Nephron (organoid): ENCODE data around the gene SRRM3.
"Not testable (repeated sequence)": the region's sequence is repeated elsewhere in the genome, so short reads cannot be mapped to it uniquely, and the experiment has no call there.

ENCODE experiments used
- H3K27ac Mint-ChIP-seq, 3 experiments: 2 replicates each; pipeline ENCODE4 v1.8.0; 2020; ENCODE audit warnings: mixed read lengths in 3 of 3, mild to moderate bottlenecking in 2 of 3, moderate library complexity in 1 of 3
- H3K27me3 Mint-ChIP-seq: 2 replicates; pipeline ENCODE4 v1.8.0; 2021; ENCODE audit warnings: low read depth, mild to moderate bottlenecking, moderate library complexity, mixed read lengths
- H3K36me3 Mint-ChIP-seq: 2 replicates; pipeline ENCODE4 v1.8.0; 2020; ENCODE audit warnings: low read depth, mixed read lengths
- H3K4me1 Mint-ChIP-seq: 2 replicates; pipeline ENCODE4 v1.8.0; 2020; ENCODE audit warnings: mixed read lengths
- H3K4me3 Mint-ChIP-seq, 3 experiments: 2 replicates each; pipeline ENCODE4 v1.8.0; 2020; ENCODE audit warnings: mild to moderate bottlenecking in 3 of 3, mixed read lengths in 3 of 3, moderate library complexity in 2 of 3
- H3K9me3 Mint-ChIP-seq: 2 replicates; pipeline ENCODE4 v1.8.0; 2020; ENCODE audit warnings: mixed read lengths
- CTCF ChIP-seq, 3 experiments: fragments of 200-600 bp; sonication (generic); IDR thresholded peaks; one replicate each; pipeline ENCODE4 v1.5.0; 2021; ENCODE audit warnings: antibody characterized with exemption in 3 of 3; ENCODE audit not compliant: unreplicated experiment in 3 of 3

SRRM3 gene

GRCh38 chr7:76283254-76284159 lies 81.8 kb downstream of the SRRM3 start:
- no peaks in the 10 kb centered on the region for H3K9me3 Mint-ChIP-seq
- peaks cover 73% of the 10 kb centered on the region for H3K27me3 Mint-ChIP-seq
- H3K27ac Mint-ChIP-seq: no peak overlapping the region
- H3K4me1 Mint-ChIP-seq: peaks cover 6% of the 10 kb centered on the region
- peak overlapping the region; percentile 71 to 79 (median 78) for H3K4me3 Mint-ChIP-seq
- TF ChIP-seq CTCF (IDR thresholded peaks at IDR 0.05; ENCODE audit: unreplicated experiment in 3 of 3): no peak
- no peaks in the 10 kb centered on the region for H3K36me3 Mint-ChIP-seq

- no peaks in the 10 kb centered on the region for H3K9me3 Mint-ChIP-seq
- peaks cover 56% of the 10 kb centered on the region for H3K27me3 Mint-ChIP-seq
- peak overlapping the region in 1 of 3 experiments; percentile 34 for H3K4me3 Mint-ChIP-seq
- H3K27ac Mint-ChIP-seq: no peak overlapping the region
- H3K36me3 Mint-ChIP-seq: no peaks in the 10 kb centered on the region
- TF ChIP-seq CTCF (IDR thresholded peaks at IDR 0.05; ENCODE audit: unreplicated experiment in 3 of 3): no peak
- peaks cover 6% of the 10 kb centered on the region for H3K4me1 Mint-ChIP-seq
These were observed 84.1 kb downstream of the SRRM3 start for GRCh38 chr7:76285604-76286374.

GRCh38 chr7:76286842-76287403 lies 85.2 kb downstream of the SRRM3 start:
- Mint-ChIP-seq H3K27me3 (peaks cover 50% of the 10 kb centered on the region), H3K4me1 (peaks cover 14% of the 10 kb centered on the region), H3K27ac (no peak overlapping the region), H3K9me3 (no peaks in the 10 kb centered on the region), H3K36me3 (no peaks in the 10 kb centered on the region), H3K4me3 (no peak overlapping the region)
- no peak for TF ChIP-seq CTCF (IDR thresholded peaks at IDR 0.05; ENCODE audit: unreplicated experiment in 3 of 3)

- H3K27ac Mint-ChIP-seq: peak overlapping the region in 2 of 3 experiments; percentile 76 to 88
- H3K4me3 Mint-ChIP-seq: peak overlapping the region in 1 of 3 experiments; percentile 37
- peaks cover 16% of the 10 kb centered on the region for H3K27me3 Mint-ChIP-seq
- not testable (repeated sequence) for H3K9me3 Mint-ChIP-seq, H3K36me3 Mint-ChIP-seq
- peaks cover 29% of the 10 kb centered on the region for H3K4me1 Mint-ChIP-seq
These were observed 89.2 kb downstream of the SRRM3 start for GRCh38 chr7:76290847-76291350.

GRCh38 chr7:76291351-76292212 lies 89.9 kb downstream of the SRRM3 start:
- Mint-ChIP-seq H3K9me3 (no peaks in the 10 kb centered on the region), H3K27ac (peak overlapping the region; percentile 61 to 88 (median 76)), H3K27me3 (peaks cover 11% of the 10 kb centered on the region), H3K4me3 (peak overlapping the region; percentile 56 to 67 (median 62)), H3K4me1 (peaks cover 29% of the 10 kb centered on the region), H3K36me3 (no peaks in the 10 kb centered on the region)
- TF ChIP-seq CTCF (IDR thresholded peaks at IDR 0.05; ENCODE audit: unreplicated experiment in 3 of 3): peak; percentile 95 to 98 (median 97)
